GM19043 (cell line): ENCODE data around the gene PHETA2.
"Not testable (repeated sequence)": the region's sequence is repeated elsewhere in the genome, so short reads cannot be mapped to it uniquely, and the experiment has no call there.

Source experiments
- ATAC-seq: cut with Tn5 transposase; IDR thresholded peaks from one replicate; pipeline ENCODE4 v1.9.1; 2021; ENCODE audit warnings: low read depth; ENCODE audit not compliant: unreplicated experiment

Gene PHETA2

DNA sequence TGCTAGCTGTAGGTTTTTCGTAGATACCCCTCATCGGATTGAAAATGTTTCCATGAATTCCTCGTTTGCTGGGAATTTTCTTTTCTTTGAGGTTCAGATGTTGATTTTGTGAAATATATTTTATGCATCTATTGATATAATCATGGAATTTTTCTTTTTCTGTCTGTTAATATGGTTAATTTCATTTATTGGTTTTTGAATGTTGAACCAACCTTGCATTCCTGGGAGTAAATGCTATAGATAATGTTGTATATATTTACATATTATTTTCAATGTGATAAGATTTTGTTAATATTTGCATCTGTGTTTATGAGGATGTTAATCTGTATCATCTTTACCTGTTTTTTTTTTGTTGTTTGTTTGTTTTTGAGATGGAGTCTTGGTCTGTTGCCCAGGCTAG lies 27.2 kb downstream of the PHETA2 start:
- no peak for ATAC-seq

DNA sequence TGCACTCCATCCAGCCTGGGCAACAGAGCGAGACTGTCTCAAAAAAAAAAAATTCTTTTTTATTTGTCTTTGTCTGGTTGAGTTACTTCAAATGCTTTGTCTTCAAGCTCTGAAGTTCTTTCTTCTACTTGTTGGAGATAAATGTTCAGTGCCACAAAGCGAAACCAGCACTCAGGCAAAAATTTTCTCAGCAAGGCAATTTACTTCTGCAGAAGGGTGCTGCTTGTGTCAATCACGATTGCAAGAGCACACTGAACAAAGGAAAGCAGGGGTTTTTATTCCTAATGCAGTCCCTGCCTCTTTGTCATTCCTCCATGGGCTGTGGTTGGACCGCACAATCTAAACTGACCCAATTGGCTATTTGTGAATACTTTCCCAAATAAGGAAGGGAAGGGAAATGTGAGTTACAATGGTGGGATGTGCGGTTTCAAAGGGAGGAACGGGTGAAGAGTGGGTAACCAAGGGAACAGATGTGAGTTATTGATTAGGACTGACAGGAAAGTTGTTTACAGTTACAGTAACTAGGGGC lies 30.3 kb downstream of the PHETA2 start:
- not testable (repeated sequence) for ATAC-seq

DNA sequence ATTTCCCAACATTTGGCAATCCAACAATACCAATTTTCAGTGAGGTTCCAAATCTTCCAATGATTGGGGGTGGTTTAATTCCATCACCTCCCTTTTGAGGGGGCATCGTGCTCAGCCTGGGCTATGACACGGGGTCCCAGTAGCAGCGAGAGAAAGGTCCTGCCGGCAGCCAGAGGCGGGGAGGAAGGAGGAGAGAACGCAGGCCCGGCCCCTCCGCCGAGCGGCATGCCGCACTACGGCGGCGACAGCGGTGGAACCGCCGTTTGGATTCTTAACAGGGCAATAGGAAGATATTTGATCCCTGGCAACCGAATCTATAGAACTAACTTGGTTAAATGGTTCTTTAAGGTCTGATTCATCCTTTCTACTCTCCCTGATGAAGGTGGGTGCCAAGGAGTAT lies 34.8 kb downstream of the PHETA2 start:
- ATAC-seq: no peak

DNA sequence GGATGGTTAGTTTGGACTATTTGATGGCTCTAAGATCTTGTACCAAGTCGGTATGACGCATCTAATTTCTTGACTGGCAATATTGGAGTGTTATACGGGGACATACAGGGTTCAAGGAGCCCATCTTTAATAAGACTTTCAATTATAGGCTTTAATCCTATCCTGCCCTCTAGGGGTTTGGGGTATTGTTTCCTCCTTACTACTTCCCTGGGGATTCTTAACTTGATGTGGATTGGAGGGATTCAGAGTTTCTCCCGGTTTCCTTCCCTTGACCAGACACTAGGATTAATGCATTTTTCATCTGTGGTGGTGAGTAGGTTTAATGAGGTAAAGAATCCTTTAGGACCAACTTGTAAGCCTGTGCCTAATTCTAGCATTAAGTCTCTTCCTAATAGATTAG lies 37.8 kb downstream of the PHETA2 start:
- ATAC-seq: no peak

DNA sequence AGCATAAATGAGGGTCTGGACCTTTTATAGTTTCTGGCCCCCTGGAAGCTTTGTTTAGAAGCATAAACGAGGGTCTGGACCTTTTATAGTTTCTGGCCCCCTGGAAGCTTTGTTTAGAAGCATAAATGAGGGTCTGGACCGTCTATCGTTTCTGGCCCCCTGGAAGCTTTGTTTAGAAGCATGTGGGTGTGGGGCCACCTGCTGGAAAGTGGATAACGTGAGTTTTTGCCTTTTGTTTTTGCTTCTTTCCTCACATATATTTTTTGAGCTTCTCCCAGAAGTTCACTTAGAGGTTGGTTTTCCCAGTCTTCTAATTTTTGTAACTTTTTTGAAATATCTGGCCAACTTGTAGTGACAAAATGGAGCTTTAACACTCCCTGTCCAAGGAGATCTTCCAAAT lies 38.7 kb downstream of the PHETA2 start:
- ATAC-seq: not testable (repeated sequence)

DNA sequence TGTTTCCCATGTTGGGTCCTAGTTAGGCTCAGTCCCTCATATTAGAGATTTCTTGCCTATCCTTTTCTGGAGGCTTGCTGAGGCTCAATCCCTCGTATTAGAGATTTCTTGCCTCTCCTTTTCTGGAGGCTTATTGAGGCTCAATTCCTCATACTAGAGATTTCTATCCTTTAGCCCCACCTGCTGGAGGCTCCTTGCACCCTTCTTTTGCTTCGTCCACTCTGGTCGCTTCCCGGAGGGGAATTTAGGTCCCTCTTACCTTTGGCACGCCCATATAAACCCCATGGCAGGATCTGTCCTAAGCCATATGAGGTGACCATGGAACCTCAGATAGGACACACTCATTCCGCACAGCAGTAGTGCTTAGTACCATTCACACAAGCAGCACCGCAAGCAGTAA lies 40.7 kb downstream of the PHETA2 start:
- ATAC-seq: no peak

DNA sequence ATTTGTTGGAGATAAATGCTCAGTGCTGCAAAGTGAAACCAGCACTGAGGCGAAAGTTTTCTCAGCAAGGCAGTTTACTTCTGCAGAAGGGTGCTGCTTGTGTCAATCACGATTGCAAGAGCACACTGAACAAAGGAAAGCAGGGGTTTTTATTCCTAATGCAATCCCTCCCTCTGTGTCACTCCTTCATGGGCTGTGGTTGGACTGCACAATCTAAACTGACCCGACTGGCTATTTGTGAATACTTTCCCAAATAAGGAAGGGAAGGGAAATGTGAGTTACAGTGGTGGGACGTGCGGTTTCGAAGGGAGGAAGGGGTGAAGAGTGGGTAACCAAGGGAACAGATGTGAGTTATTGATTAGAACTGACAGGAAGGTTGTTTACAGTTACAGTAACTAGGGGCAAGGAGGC lies 41.4 kb downstream of the PHETA2 start:
- not testable (repeated sequence) for ATAC-seq

DNA sequence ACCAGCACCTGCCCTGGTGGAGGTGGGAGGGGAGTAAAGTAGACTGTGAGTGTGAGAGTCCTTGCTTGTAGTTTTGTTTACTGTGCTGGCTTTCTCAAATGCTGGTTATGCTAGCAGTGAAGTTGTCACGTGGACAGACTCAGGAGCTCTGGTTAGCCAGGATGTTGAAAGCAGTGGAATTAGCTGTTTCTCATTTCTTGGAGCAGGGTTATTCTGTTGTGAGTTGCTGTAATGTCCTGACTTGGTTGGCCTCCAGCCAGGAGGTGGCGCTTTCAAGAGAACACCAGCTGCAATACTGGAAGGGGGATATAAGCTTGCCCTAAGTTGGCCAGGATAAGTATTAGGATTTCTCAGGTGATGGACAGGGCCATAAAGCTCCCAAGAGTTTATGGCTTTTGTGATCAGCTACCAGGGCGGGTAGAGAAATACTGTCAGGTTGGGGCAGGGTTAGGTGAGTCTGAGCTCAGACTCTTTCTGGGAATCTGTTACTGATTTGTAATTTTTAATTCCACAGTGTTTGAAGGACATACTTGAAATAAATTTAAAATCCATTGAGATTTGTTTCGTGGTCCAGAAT lies 42.9 kb downstream of the PHETA2 start:
- no peak for ATAC-seq

DNA sequence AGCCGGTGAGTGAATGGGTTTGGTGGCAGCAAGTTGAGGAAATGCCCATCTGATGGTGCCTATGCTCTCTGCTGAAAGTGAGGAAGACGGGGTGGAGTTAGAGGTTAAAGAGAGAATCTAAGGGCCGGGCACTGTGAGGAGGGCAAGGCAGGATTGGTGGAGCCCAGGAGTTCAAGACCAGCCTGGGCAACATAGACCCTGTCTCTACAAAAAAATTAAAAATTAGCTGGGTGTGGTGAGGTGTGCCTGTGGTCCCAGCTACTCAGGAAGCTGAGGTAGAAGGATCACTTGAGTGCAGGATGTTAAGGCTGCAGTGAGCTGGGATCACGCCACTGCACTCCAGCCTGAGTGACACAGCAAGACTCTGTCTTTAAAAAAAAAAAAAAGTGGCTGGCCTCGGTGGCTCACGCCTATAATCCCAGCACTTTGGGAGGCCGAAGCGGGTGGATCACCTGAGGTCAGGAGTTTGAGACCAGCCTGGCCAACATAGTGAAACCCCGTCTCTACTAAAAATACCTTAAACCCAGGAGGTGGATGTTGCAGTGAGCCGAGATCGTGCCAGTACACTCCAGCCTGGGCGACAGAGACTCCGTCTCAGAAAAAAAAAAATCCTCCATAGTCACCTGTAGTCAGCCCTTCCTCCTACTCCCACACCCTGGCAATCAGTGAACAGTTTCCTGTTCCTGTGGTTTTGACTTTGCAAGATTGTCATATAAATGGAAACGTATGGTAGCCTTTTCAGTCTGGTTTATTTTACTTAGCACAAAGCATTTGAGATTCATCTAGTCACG lies 46.4 kb downstream of the PHETA2 start:
- not testable (repeated sequence) for ATAC-seq

DNA sequence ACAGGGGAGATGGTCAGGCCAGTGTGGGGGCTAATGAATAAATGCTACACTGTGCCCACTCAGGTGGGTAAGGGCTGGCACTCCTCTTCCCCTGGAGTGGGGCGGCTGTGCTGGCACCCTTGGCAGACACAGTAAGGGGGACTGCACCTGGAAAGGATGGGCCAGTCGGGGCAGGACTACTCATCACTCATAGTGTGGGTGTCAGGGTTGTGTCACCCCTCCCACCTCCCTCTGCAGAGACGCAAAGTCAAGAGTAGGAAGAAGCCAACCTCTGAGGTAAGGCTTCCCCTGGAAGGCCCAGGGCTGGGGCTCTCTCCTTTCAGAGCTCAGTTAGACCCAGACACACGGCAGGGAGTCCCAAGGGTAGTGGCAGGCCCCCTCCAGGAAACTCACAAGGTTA lies 49.5 kb downstream of the PHETA2 start:
- ATAC-seq: not testable (repeated sequence)

DNA sequence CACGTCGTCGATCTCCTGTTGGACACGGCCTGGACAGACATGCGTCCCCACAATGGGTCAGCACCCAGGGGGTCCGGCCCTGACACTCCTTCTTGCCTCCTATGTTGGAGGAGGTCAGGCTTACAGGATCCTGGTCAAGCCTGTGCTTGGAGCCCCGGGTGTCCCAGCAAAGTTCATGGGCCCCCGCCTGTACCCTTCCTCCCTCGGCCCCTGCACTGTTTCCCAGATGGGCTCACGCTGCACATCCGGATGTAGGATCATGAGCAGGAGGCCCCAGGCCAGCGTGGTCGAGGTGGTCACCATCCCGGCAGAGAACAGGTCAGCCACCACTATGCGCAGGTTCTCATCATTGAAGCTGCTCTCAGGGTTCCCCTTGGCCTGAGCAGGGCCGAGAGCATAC lies 53.6 kb downstream of the PHETA2 start:
- ATAC-seq: no peak

DNA sequence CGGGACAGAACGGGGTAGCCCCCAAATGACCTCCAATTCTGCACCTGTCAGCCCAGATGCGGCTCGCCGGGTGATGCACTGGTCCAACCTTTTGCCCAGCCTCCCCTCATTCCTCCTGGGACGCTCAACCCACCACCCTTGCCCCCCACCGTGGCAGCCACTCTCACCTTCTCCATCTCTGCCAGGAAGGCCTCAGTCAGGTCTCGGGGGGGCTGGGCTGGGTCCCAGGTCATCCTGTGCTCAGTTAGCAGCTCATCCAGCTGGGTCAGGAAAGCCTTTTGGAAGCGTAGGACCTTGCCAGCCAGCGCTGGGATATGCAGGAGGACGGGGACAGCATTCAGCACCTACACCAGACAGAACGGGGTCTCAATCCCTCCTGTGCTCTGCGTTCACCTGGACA lies 54.0 kb downstream of the PHETA2 start:
- ATAC-seq: not testable (repeated sequence)
